CD4-positive, alpha-beta T cell (primary cell): Measurements from ENCODE around the gene ATP1A4. TPM values are rescaled to one million over a fixed set of nuclear protein-coding genes. Genes with fewer than 3 reads are reported as not detected.

Experiments
- ATAC-seq: fragments of 200-7000 bp; cut with Tn5 transposase; one replicate; pipeline ENCODE4 v1.10.0; 2022; ENCODE audit warnings: mild to moderate bottlenecking; ENCODE audit not compliant: poor library complexity
- CTCF ChIA-PET: fragments of 350-600 bp; sonication (Branson Sonifier 250); formaldehyde crosslinking; loops from one replicate; lab custom pipeline; 2021; ENCODE audit warnings: antibody characterized with exemption, inconsistent platforms; lab: Charles Lee
- POLR2A ChIA-PET: fragments of 350-600 bp; sonication (Branson Sonifier 250); formaldehyde crosslinking; loops from one replicate; lab custom pipeline; 2021; ENCODE audit warnings: antibody characterized with exemption, inconsistent platforms; lab: Charles Lee
- DNase-seq, 14 experiments: peaks; one replicate each; pipeline ENCODE4 v3.0.0-alpha.2; 2013 to 2020; ENCODE audit warnings: mixed read lengths in 2 of 14
- H3K27ac ChIP-seq, 2 donors: one replicate each; pipeline versions ENCODE4 v1.5.1 to v1.7.0; 2013; ENCODE audit warnings: low read length in 2 of 2, low read depth in 1 of 2, mild to moderate bottlenecking in 1 of 2
- H3K27me3 ChIP-seq, 2 experiments: 1 replicate in 1 of 2; 2 replicates in 1 of 2; pipeline versions ENCODE4 v1.6.1 to v1.7.0; 2013; ENCODE audit warnings: low read length in 2 of 2, control low read depth in 1 of 2, mild to moderate bottlenecking in 1 of 2, moderate library complexity in 1 of 2; ENCODE audit not compliant: insufficient read depth in 2 of 2, control insufficient read depth in 1 of 2
- H3K36me3 ChIP-seq: one replicate; pipeline ENCODE4 v1.6.1; 2013; ENCODE audit warnings: low read length, control low read depth; ENCODE audit not compliant: insufficient read depth
- H3K4me1 ChIP-seq: one replicate; pipeline ENCODE4 v1.6.1; 2013; ENCODE audit warnings: low read length, control low read depth; ENCODE audit not compliant: insufficient read depth
- H3K4me3 ChIP-seq: one replicate; pipeline ENCODE4 v1.5.1; 2013; ENCODE audit warnings: mild to moderate bottlenecking, low read length, moderate library complexity
- H3K9me3 ChIP-seq, 2 experiments: 1 replicate in 1 of 2; 2 replicates in 1 of 2; pipeline versions ENCODE4 v1.6.1 to v1.7.0; 2013; ENCODE audit warnings: low read length in 2 of 2, mild to moderate bottlenecking in 2 of 2, control low read depth in 1 of 2, moderate library complexity in 1 of 2; ENCODE audit not compliant: control insufficient read depth in 1 of 2, insufficient read depth in 1 of 2
- H3K27ac Mint-ChIP-seq: one replicate; pipeline ENCODE4 v1.8.0; 2020; ENCODE audit warnings: mixed read lengths
- H3K27me3 Mint-ChIP-seq: one replicate; pipeline ENCODE4 v1.8.0; 2021; ENCODE audit warnings: mixed read lengths
- H3K36me3 Mint-ChIP-seq: one replicate; pipeline ENCODE4 v1.8.0; 2021; ENCODE audit warnings: low read depth, mixed read lengths
- H3K4me1 Mint-ChIP-seq: one replicate; pipeline ENCODE4 v1.8.0; 2021; ENCODE audit warnings: low read depth, mixed read lengths
- H3K4me3 Mint-ChIP-seq: one replicate; pipeline ENCODE4 v1.8.0; 2020; ENCODE audit warnings: mild to moderate bottlenecking, mixed read lengths
- H3K9me3 Mint-ChIP-seq: one replicate; pipeline ENCODE4 v1.8.0; 2020; ENCODE audit warnings: mixed read lengths
- CTCF ChIP-seq: fragments of 200-600 bp; IDR thresholded peaks from one replicate; pipeline ENCODE4 v1.8.0; 2022; ENCODE audit warnings: antibody characterized with exemption, mild to moderate bottlenecking
- intact Hi-C, 2 experiments: fragments of 100-400 bp; cut with DNase I in 1 of 2; cut with micrococcal nuclease in 1 of 2; formaldehyde crosslinking; loops; one replicate each; pipeline versions ENCODE4 v1.15.1 to v1.9.0; 2023 to 2025; cut with DNase I, micrococcal nuclease
- total RNA-seq, 174 experiments: library from RNA in 2 of 174; stranded (reverse) in 2 of 174; gene quantifications; one replicate each; pipeline ENCODE4 v1.2.3 and lab custom pipeline; 2021 to 2026

Gene ATP1A4
- total RNA-seq, 2 experiments from 2014 or later: 0.22 TPM; not detected in 1

GRCh38 chr1:160104486-160104885 is 46.9 kb upstream of the ATP1A4 start:
- Histone ChIP-seq H3K27ac (no peak overlapping the region), H3K27me3 (no peaks in the 10 kb centered on the region), H3K9me3 (no peaks in the 10 kb centered on the region), H3K36me3 (no peaks in the 10 kb centered on the region), H3K4me1 (peaks cover 24% of the 10 kb centered on the region), H3K4me3 (no peak overlapping the region)
- Mint-ChIP-seq H3K9me3 (no peaks in the 10 kb centered on the region), H3K27me3 (peaks cover 5% of the 10 kb centered on the region), H3K4me3 (no peak overlapping the region), H3K36me3 (no peaks in the 10 kb centered on the region), H3K4me1 (peaks cover 34% of the 10 kb centered on the region), H3K27ac (peak overlapping the region; percentile 47)
- TF ChIP-seq CTCF: no peak
- POLR2A ChIA-PET: no interaction called here
- CTCF ChIA-PET: interaction anchor here (1.0 to 1.3 kb wide), 3 partner anchors 19 to 148 kb away, joined by 3 to 4 read pairs (median 3); no protein-coding TSS in a partner anchor
- no peak for ATAC-seq
- DNase-seq: peak in 2 of 14 experiments; percentile 25 to 27
- intact Hi-C loops: loop anchor here (5.0 to 10.0 kb wide), 3 partner anchors 88 to 273 kb away; partner anchors contain the start of gene CASQ1 (in 1 of the 2)

- CTCF ChIA-PET: interaction anchor here (1.1 to 1.3 kb wide), 2 partner anchors 23 to 147 kb away, joined by 3 to 4 read pairs; no protein-coding TSS in a partner anchor
- peaks cover 29% of the 10 kb centered on the region for H3K4me1 Mint-ChIP-seq
- H3K36me3 ChIP-seq: no peaks in the 10 kb centered on the region
- peaks cover 5% of the 10 kb centered on the region for H3K27me3 Mint-ChIP-seq
- H3K27ac ChIP-seq: no peak overlapping the region
- H3K27me3 ChIP-seq: no peaks in the 10 kb centered on the region
- no peak overlapping the region for H3K27ac Mint-ChIP-seq
- no peaks in the 10 kb centered on the region for H3K9me3 ChIP-seq
- intact Hi-C loops: loop anchor here in 1 of 2 experiments (10.0 kb wide), 1 partner anchor 270 kb away; no protein-coding TSS in a partner anchor
- peaks cover 17% of the 10 kb centered on the region for H3K4me1 ChIP-seq
- H3K9me3 Mint-ChIP-seq: no peaks in the 10 kb centered on the region
- ATAC-seq: no peak
- no peak overlapping the region for H3K4me3 Mint-ChIP-seq
- TF ChIP-seq CTCF: no peak
- POLR2A ChIA-PET: no interaction called here
- H3K36me3 Mint-ChIP-seq: no peaks in the 10 kb centered on the region
- DNase-seq: no peak
- H3K4me3 ChIP-seq: no peak overlapping the region
These were observed 46.2 kb upstream of the ATP1A4 start for GRCh38 chr1:160105155-160105554.

GRCh38 chr1:160107512-160107911 is 43.9 kb upstream of the ATP1A4 start:
- Histone ChIP-seq H3K27ac (no peak overlapping the region), H3K4me3 (no peak overlapping the region), H3K27me3 (peaks cover 0 to 3% of the 10 kb centered on the region in 2 experiments), H3K36me3 (no peaks in the 10 kb centered on the region), H3K9me3 (no peaks in the 10 kb centered on the region), H3K4me1 (no peaks in the 10 kb centered on the region)
- H3K9me3 Mint-ChIP-seq: no peaks in the 10 kb centered on the region
- intact Hi-C loops: loop anchor here in 1 of 2 experiments (10.0 kb wide), 1 partner anchor 267 kb away; no protein-coding TSS in a partner anchor
- no peak for DNase-seq
- ChIA-PET POLR2A (no interaction called here), CTCF (interaction anchor here (2.0 kb wide), 1 partner anchor 22 kb away, joined by 8 read pairs; no protein-coding TSS in a partner anchor)
- no peak overlapping the region for H3K4me3 Mint-ChIP-seq
- no peak for ATAC-seq
- H3K27me3 Mint-ChIP-seq: peaks cover 5% of the 10 kb centered on the region
- no peak overlapping the region for H3K27ac Mint-ChIP-seq
- TF ChIP-seq CTCF: no peak
- peaks cover 6% of the 10 kb centered on the region for H3K4me1 Mint-ChIP-seq
- no peaks in the 10 kb centered on the region for H3K36me3 Mint-ChIP-seq
